Activated CD4-positive, alpha-beta T cell treated with anti-CD3 and anti-CD28 coated beads for 48 hours (primary cell): Measurements from ENCODE around the gene DAZL.

Experiments
- DNase-seq: peaks from one replicate; pipeline ENCODE4 v3.0.0-alpha.2; 2020

Gene DAZL

GRCh38 chr3:16589867-16590624, 15.2 kb downstream of the DAZL start:
- no peak for DNase-seq

GRCh38 chr3:16589120-16589519, 16.1 kb downstream of the DAZL start:
- DNase-seq: no peak

DNA sequence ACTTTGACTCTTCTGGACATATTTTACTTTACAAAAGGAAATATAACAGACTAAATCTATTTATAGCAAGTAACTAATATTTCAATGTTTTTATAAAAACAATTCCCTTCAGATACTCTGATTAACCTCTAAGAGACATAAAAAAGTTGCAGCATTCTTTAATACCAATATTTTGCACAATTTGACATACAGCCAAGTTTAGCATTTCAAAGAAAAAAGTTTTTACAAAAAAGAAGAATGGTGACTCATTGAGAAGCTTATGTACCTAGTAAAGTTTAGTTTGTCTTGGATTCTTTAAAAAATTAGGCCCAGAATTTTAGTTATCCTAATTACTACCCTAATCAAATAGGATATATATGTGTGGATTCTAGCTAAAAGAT, 17.6 kb downstream of the DAZL start:
- DNase-seq: no peak

GRCh38 chr3:16587047-16587680, 18.1 kb downstream of the DAZL start:
- no peak for DNase-seq

DNA sequence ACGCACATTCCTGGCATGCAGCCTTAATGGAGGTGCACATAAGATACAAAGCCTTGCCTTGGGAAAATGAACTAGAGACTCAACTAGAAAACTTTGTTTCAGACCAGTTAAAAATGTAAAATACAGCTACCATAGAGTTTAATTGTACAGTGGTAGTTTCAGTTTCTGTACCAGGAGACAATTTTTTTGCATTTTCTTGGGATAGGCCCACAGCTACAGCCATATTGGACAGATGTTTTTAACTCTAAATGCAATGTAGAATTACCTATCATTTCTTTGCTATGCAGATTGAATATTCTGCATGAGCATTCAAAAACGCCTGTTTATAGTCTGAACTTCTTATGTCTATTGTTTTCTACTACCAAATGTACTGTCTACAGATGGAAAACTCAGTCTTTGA, 20.3 kb downstream of the DAZL start:
- no peak for DNase-seq

- DNase-seq: no peak
Measured at GRCh38 chr3:16583551-16583950, 21.7 kb downstream of the DAZL start.

GRCh38 chr3:16570113-16570512, 35.1 kb downstream of the DAZL start:
- no peak for DNase-seq

DNA sequence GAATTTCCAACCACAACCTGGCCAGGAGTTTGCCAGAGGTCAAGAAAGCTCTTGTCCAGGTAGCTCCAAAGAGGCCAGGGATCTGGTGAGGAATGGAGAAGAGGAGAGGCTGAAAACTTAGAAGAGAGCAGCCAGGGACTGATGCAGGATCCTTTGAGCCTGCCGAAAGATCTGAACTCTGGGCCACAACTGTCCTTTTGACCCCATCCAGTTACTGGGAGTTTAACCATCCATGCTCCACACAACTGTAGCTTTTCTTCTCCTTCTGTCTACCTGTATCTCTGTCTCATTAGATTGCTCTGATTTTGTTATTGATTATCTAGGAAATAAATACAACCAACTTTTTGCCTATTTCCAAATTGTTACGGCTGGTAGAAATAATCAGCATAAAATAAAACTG, 36.7 kb downstream of the DAZL start:
- no peak for DNase-seq

DNA sequence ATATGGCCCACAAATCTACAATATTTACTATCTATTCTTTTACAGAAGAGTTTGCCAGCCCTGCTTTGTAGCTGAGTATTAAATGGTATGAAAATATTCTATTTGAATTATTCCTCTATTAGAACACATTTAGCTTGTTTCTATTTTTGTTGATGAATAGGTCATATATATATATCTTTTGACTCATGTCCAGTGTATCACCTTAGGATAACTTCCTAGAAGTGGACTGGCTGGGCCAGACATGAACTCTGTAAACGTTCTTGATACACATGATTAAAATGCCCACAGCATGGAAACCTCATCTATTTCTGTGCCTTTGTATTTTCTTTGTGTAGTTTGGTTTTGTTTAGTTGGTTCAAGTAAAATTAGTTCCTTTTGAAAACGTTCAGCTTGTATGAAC, 37.1 kb downstream of the DAZL start:
- no peak for DNase-seq

DNA sequence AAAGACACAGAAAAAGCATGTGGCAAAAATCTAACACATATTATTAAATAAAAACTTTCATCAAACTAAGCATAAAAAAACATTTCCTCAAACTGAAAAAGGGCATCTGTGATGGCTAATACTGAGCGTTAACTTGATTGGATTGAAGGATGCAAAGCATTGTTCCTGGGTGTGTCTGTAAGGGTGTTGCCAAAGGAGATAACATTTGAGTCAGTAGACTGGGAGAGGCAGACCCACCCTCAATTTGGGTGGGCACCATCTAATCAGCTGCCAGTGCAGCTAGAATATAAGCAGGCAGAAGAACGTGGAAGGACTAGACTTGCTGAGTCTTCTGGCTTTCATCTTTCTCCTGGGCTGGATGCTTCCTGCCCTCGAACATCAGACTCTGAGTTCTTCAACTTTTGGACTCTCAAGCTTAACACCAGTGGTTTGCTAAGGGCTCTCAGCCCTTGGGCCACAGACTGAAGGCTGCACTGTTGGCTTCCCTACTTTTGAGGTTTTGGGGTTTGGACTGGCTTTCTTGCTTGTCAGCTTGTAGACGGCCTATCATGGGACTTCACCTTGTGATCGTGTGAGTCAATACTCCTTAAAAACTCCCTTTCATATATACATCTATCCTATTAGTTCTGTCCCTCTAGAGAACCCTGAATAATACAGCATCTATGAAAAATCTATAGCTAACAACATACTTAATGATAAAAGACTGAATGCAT, 45.4 kb downstream of the DAZL start:
- no peak for DNase-seq

GRCh38 chr3:16554126-16554525, 51.1 kb downstream of the DAZL start:
- DNase-seq: no peak

DNA sequence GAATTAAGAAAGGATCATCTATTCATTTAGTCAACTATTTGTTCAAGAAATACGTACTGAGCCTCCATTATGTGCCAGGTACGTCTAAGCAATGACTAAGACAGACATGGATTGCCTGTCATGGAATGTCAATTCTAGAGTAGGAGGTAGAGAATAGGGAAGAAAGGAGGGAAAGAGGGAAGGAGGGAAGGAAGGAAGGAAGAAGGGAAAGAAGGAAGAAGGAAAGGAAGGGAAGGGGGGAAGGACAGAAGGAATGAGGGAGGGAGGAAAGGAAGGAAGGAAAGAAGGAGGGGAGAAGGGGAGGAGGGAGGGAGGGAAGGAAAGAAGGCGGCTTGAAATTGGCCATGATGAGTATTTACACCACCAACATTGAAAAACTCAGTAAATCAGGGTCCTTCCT, 52.5 kb downstream of the DAZL start:
- DNase-seq: no peak

GRCh38 chr3:16551342-16551976, 53.8 kb downstream of the DAZL start:
- DNase-seq: no peak

- peak; percentile 83 for DNase-seq
Measured at GRCh38 chr3:16550676-16551341, 54.4 kb downstream of the DAZL start.

DNA sequence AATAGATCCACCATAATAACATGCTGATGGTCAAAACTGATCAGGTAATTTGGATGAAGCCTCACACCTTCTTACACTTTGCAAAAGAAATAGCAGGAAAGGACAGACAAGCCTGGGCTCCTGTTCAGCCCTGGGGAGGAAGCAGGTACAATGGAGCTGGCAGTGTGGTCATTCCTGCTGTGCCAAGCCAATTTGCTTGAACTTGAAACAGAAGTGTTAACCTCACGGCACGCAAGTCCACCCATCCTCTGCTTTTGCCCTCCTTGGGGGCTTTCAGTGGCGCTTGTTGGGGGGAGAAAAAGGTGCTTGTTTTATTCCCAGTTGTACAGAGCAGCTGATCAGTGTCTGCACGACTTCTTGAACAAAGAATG, 54.9 kb downstream of the DAZL start:
- no peak for DNase-seq

DNA sequence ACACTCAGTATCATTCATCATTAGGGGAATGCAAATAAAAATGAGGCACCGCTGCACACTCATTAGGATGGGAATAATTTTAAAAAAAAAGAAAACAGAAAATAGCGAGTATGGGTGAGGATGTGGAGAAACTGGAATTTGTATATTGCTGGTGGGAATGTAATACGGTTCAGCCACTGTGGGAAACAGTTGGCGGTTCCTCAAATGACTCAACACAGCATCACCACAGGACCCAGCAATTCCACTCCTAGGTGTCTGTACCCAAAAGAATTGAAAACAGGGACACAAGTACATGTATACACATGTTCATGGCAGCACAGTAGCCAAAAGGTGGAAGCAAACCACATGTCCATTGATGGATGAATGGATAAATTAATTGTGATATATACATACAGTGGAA, 56.5 kb downstream of the DAZL start:
- no peak for DNase-seq

DNA sequence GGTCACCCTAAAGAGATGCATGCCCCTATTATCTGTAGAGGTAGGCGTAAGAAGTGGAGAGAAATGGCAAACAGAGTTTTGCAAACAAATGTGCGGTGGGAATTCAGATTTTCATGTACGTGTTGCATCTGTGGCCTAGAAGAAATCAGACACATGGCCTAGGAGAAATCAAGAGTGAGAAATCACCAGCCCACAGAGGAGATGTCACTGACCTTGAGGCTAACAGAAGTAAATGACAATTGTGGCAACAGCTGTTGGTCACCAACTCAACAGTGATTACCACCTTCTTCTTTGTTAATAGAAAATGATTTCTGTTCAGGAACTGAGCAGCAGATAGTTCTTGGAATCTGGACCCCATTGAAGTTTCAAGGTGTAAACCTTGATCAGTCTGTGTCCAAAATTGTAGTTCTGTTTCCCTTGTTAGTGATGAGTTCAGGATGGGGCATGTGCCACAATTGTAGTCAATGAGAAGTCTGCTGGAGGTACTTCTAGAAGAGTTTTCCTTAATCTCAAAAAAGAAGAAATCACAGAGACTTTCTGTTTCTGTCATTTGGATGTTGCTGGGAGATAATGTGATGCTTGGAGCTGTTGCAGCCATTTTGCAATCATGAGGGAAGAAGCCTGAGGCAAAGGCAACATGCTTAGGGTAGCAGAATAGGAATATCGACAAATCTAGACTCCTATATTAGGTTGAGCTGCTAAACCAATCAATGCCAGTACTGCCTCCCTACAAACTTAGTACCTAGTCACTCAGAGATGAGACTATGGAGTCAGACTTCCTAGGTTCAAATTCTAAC, 57.5 kb downstream of the DAZL start:
- no peak for DNase-seq

DNA sequence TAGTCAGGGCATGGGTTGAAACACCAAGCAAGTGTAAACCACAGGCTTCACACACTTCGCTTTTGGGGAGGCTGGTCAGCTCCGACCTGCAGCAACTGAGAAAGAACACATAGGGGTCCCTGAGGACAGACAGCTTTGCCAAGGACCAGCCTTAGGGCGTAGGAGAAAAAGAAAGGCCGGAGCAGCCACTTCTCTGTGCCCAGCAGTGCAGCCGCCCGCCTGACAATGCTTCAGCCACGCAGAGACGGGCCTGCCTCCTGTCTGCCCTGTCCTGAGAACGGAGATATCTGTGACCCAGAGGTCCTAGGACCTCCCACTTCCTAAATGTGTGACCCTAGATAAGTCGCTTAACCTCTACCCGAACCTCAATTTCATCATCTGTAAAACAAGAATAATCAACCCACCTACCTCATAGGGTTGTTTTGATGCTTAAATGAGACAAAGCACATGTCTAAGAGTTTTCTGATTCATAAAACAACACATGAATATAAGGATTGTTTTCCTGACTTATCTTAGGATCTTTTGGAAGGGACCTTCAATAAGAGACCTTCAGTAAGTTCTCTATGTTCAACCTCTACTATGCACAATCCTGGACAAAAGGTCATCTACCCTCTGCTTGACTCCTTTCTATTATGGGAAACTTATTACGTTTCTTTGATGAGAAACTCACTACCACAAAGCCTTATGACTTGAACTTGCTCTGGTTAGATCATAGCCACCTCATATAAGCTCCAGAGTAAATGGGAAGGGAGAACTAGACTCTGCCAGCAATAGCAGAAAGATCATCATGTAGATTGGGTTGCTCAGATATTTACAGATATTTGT, 58.8 kb downstream of the DAZL start:
- DNase-seq: no peak

DNA sequence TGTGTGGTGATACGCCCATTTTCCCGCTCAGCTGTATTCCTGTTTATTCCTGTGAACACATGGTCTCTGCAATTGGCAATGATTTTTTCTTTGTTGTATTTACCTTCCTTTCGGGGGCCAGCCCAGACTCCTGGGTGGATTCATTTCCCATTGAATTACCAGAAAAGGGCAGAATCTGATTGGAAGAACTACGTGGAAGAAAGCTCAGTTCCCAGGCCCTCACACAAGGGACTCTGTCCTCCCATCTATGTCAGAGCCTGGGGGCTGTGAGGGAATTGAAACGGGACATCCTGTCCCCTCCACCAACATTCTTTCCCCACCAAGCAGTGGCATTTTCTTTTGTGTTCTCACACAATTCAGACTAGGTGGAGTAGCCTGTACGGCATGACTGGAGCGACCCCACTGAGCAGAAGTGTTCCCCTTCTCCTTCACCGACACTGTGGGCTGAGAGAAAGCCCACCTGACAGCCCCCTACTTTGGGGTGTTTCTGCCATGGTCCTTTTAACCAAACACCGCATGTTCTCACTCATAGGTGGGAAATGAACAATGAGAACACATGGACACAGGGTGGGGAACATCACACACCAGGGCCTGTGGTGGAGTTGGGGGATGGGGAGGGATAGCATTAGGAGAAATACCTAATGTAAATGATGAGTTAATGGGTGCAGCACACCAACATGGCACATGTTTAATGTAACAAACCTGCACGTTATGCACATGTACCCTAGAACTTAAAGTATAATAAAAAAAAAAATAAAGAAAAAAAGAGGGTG, 59.6 kb downstream of the DAZL start:
- no peak for DNase-seq

GRCh38 chr3:16543242-16543864, 61.9 kb downstream of the DAZL start:
- no peak for DNase-seq
